SU-DHL-6 (cell line): ENCODE results near the gene KISS1.

ENCODE experiments used
- EZH2phosphoT487 ChIP-seq: fragments of 200-600 bp; sonication (generic), shearing (Covaris generic); conservative IDR thresholded peaks from 2 replicates; pipeline ENCODE4 v1.6.1; 2018; ENCODE audit warnings: mild to moderate bottlenecking, antibody characterized with exemption, low read length, moderate library complexity, mixed read lengths
- TF ChIP-seq, protein P1 (sequence below): fragments of 200-600 bp; sonication (generic); IDR thresholded peaks from one replicate; pipeline ENCODE4 v1.5.1; 2017; ENCODE audit warnings: antibody characterized with exemption, mild to moderate bottlenecking, low read length, moderate library complexity; ENCODE audit not compliant: insufficient read depth, poor library complexity, severe bottlenecking

GRCh38 chr1:204217648-204218000 is 21.3 kb upstream of the KISS1 start:
- TF ChIP-seq, protein P1, sequence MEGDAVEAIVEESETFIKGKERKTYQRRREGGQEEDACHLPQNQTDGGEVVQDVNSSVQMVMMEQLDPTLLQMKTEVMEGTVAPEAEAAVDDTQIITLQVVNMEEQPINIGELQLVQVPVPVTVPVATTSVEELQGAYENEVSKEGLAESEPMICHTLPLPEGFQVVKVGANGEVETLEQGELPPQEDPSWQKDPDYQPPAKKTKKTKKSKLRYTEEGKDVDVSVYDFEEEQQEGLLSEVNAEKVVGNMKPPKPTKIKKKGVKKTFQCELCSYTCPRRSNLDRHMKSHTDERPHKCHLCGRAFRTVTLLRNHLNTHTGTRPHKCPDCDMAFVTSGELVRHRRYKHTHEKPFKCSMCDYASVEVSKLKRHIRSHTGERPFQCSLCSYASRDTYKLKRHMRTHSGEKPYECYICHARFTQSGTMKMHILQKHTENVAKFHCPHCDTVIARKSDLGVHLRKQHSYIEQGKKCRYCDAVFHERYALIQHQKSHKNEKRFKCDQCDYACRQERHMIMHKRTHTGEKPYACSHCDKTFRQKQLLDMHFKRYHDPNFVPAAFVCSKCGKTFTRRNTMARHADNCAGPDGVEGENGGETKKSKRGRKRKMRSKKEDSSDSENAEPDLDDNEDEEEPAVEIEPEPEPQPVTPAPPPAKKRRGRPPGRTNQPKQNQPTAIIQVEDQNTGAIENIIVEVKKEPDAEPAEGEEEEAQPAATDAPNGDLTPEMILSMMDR = no peak
- TF ChIP-seq EZH2phosphoT487 = no peak
